Liver (tissue), 3 donors: ENCODE data around the gene RFTN2.
"Not testable (repeated sequence)": the region's sequence is repeated elsewhere in the genome, so short reads cannot be mapped to it uniquely, and the experiment has no call there.

ENCODE experiments used
- GABPA ChIP-seq, 2 donors: IDR thresholded peaks in 1 of 2; conservative IDR thresholded peaks in 1 of 2; 2 replicates each; pipeline ENCODE4 v1.6.1; 2016; ENCODE audit warnings: antibody characterized with exemption in 2 of 2, mild to moderate bottlenecking in 1 of 2, moderate library complexity in 1 of 2
- HNF4G ChIP-seq: IDR thresholded peaks from 2 replicates; pipeline ENCODE4 v1.6.1; 2016; ENCODE audit warnings: antibody characterized with exemption
- RAD21 ChIP-seq, 2 donors: IDR thresholded peaks; 2 replicates each; pipeline ENCODE4 v1.6.1; 2016; ENCODE audit warnings: antibody characterized with exemption in 2 of 2, mild to moderate bottlenecking in 2 of 2
- SP1 ChIP-seq: IDR thresholded peaks from 2 replicates; pipeline ENCODE4 v1.6.1; 2018; ENCODE audit warnings: antibody characterized with exemption, mild to moderate bottlenecking
- YY1 ChIP-seq: IDR thresholded peaks from 2 replicates; pipeline ENCODE4 v1.6.1; 2016; ENCODE audit warnings: antibody characterized with exemption, mild to moderate bottlenecking
- TF ChIP-seq, protein P1 (sequence below): fragments of 150-350 bp; IDR thresholded peaks from 2 replicates; pipeline ENCODE4 v1.5.1; 2017; ENCODE audit warnings: improper control_type of control experiment, low read depth, low read length; ENCODE audit not compliant: missing input control
- TF ChIP-seq, protein P2 (sequence below): IDR thresholded peaks from 2 replicates; pipeline ENCODE4 v1.6.1; 2016; ENCODE audit warnings: antibody characterized with exemption
- TF ChIP-seq, protein P3 (sequence below): IDR thresholded peaks from 2 replicates; pipeline ENCODE4 v1.6.1; 2016; ENCODE audit warnings: antibody characterized with exemption
- donor health status: healthy.
- donor health status: healthy.

DNA sequence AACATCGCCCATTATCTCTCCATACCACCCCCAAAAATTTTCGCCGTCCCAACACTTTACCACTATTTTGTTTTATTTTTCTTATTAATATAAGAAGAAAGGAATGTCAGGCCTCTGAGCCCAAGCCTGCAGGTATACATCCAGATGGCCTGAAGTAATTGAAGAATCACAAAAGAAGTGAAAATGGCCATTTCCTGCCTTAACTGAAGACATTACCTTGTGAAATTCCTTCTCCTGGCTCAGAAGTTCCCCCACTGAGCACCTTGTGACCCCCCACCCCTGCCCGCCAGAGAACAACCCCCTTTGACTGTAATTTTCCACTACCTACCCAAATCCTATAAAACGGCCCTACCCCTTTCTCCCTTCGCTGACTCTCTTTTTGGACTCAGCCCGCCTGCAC lies 88.1 kb downstream of the RFTN2 start:
- not testable (repeated sequence) for TF ChIP-seq GABPA (IDR thresholded peaks at IDR 0.05 in 1 of 2, conservative IDR thresholded peaks at IDR 0.05 in 1 of 2); HNF4G; SP1; YY1; RAD21 (IDR thresholded peaks at IDR 0.05)
- TF ChIP-seq, protein P1, sequence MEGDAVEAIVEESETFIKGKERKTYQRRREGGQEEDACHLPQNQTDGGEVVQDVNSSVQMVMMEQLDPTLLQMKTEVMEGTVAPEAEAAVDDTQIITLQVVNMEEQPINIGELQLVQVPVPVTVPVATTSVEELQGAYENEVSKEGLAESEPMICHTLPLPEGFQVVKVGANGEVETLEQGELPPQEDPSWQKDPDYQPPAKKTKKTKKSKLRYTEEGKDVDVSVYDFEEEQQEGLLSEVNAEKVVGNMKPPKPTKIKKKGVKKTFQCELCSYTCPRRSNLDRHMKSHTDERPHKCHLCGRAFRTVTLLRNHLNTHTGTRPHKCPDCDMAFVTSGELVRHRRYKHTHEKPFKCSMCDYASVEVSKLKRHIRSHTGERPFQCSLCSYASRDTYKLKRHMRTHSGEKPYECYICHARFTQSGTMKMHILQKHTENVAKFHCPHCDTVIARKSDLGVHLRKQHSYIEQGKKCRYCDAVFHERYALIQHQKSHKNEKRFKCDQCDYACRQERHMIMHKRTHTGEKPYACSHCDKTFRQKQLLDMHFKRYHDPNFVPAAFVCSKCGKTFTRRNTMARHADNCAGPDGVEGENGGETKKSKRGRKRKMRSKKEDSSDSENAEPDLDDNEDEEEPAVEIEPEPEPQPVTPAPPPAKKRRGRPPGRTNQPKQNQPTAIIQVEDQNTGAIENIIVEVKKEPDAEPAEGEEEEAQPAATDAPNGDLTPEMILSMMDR, result not testable (repeated sequence)
- TF ChIP-seq, protein P2, sequence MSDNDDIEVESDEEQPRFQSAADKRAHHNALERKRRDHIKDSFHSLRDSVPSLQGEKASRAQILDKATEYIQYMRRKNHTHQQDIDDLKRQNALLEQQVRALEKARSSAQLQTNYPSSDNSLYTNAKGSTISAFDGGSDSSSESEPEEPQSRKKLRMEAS, result not testable (repeated sequence)
- TF ChIP-seq, protein P3, sequence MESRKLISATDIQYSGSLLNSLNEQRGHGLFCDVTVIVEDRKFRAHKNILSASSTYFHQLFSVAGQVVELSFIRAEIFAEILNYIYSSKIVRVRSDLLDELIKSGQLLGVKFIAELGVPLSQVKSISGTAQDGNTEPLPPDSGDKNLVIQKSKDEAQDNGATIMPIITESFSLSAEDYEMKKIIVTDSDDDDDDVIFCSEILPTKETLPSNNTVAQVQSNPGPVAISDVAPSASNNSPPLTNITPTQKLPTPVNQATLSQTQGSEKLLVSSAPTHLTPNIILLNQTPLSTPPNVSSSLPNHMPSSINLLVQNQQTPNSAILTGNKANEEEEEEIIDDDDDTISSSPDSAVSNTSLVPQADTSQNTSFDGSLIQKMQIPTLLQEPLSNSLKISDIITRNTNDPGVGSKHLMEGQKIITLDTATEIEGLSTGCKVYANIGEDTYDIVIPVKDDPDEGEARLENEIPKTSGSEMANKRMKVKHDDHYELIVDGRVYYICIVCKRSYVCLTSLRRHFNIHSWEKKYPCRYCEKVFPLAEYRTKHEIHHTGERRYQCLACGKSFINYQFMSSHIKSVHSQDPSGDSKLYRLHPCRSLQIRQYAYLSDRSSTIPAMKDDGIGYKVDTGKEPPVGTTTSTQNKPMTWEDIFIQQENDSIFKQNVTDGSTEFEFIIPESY, result not testable (repeated sequence)
